ENCODE data around the gene DCUN1D2.
"Not testable (repeated sequence)": the region's sequence is repeated elsewhere in the genome, so short reads cannot be mapped to it uniquely, and the experiment has no call there.

The DCUN1D2 gene

GRCh38 chr13:113474179-113474578 is 16.3 kb downstream of the DCUN1D2 start:
- no peaks in the 10 kb centered on the region for H3K9me3 ChIP-seq (ENCODE audit: control insufficient read depth in 2 of 2, low read length in 2 of 2)
- no peaks in the 10 kb centered on the region for H3K27me3 ChIP-seq (ENCODE audit: control insufficient read depth in 1 of 2, insufficient read depth in 2 of 2, low read length in 2 of 2)
- peaks cover 14 to 38% of the 10 kb centered on the region in 2 donors for H3K36me3 ChIP-seq (ENCODE audit: control insufficient read depth in 2 of 2, insufficient read depth in 2 of 2, low read length in 2 of 2)
- H3K4me3 ChIP-seq (ENCODE audit: low read length in 2 of 2): no peak overlapping the region
- H3K27ac ChIP-seq (ENCODE audit: low read length): no peak overlapping the region
- H3K9ac ChIP-seq (ENCODE audit: low read length in 2 of 2): no peak overlapping the region
- peaks cover 2% of the 10 kb centered on the region for H3K4me1 ChIP-seq (ENCODE audit: control insufficient read depth, insufficient read depth, low read length)

- Histone ChIP-seq H3K27ac (ENCODE audit: low read length) (no peak overlapping the region), H3K36me3 (ENCODE audit: control insufficient read depth in 2 of 2, insufficient read depth in 2 of 2, low read length in 2 of 2) (peaks cover 24 to 34% of the 10 kb centered on the region in 2 donors), H3K4me3 (ENCODE audit: low read length in 2 of 2) (no peak overlapping the region)
Measured at GRCh38 chr13:113472355-113473025, 18.0 kb downstream of the DCUN1D2 start.

GRCh38 chr13:113471844-113472243 is 18.7 kb downstream of the DCUN1D2 start:
- Histone ChIP-seq H3K4me3 (ENCODE audit: low read length in 2 of 2) (no peak overlapping the region), H3K36me3 (ENCODE audit: control insufficient read depth in 2 of 2, insufficient read depth in 2 of 2, low read length in 2 of 2) (peaks cover 21 to 37% of the 10 kb centered on the region in 2 donors), H3K27me3 (ENCODE audit: control insufficient read depth in 1 of 2, insufficient read depth in 2 of 2, low read length in 2 of 2) (no peaks in the 10 kb centered on the region), H3K9ac (ENCODE audit: low read length in 2 of 2) (no peak overlapping the region), H3K9me3 (ENCODE audit: control insufficient read depth in 2 of 2, low read length in 2 of 2) (no peaks in the 10 kb centered on the region), H3K27ac (ENCODE audit: low read length) (no peak overlapping the region), H3K4me1 (ENCODE audit: control insufficient read depth, insufficient read depth, low read length) (peaks cover 2% of the 10 kb centered on the region)

More at GRCh38 chr13:113472355-113473025, 18.0 kb downstream of the DCUN1D2 start:
- Histone ChIP-seq H3K27me3 (ENCODE audit: control insufficient read depth in 1 of 2, insufficient read depth in 2 of 2, low read length in 2 of 2) (no peaks in the 10 kb centered on the region), H3K4me1 (ENCODE audit: control insufficient read depth, insufficient read depth, low read length) (peaks cover 2% of the 10 kb centered on the region), H3K9ac (ENCODE audit: low read length in 2 of 2) (no peak overlapping the region), H3K9me3 (ENCODE audit: control insufficient read depth in 2 of 2, low read length in 2 of 2) (no peaks in the 10 kb centered on the region)

GRCh38 chr13:113470635-113471163 is 19.8 kb downstream of the DCUN1D2 start:
- not testable (repeated sequence) for H3K27ac ChIP-seq (ENCODE audit: low read length)
- H3K36me3 ChIP-seq (ENCODE audit: control insufficient read depth in 2 of 2, insufficient read depth in 2 of 2, low read length in 2 of 2): peaks cover 19 to 28% of the 10 kb centered on the region in 2 donors

GRCh38 chr13:113470073-113470472 is 20.4 kb downstream of the DCUN1D2 start:
- Histone ChIP-seq H3K4me3 (ENCODE audit: low read length in 2 of 2) (no peak overlapping the region), H3K36me3 (ENCODE audit: control insufficient read depth in 2 of 2, insufficient read depth in 2 of 2, low read length in 2 of 2) (peaks cover 13 to 23% of the 10 kb centered on the region in 2 donors), H3K27ac (ENCODE audit: low read length) (no peak overlapping the region), H3K9ac (ENCODE audit: low read length in 2 of 2) (no peak overlapping the region), H3K9me3 (ENCODE audit: control insufficient read depth in 2 of 2, low read length in 2 of 2) (no peaks in the 10 kb centered on the region), H3K27me3 (ENCODE audit: control insufficient read depth in 1 of 2, insufficient read depth in 2 of 2, low read length in 2 of 2) (no peaks in the 10 kb centered on the region), H3K4me1 (ENCODE audit: control insufficient read depth, insufficient read depth, low read length) (peaks cover 2% of the 10 kb centered on the region)

More at GRCh38 chr13:113470635-113471163, 19.8 kb downstream of the DCUN1D2 start:
- H3K4me1 ChIP-seq (ENCODE audit: control insufficient read depth, insufficient read depth, low read length); H3K27me3 ChIP-seq (ENCODE audit: control insufficient read depth in 1 of 2, insufficient read depth in 2 of 2, low read length in 2 of 2); H3K9me3 ChIP-seq (ENCODE audit: control insufficient read depth in 2 of 2, low read length in 2 of 2); H3K9ac ChIP-seq (ENCODE audit: low read length in 2 of 2); H3K4me3 ChIP-seq (ENCODE audit: low read length in 2 of 2): not testable (repeated sequence)

- H3K4me3 ChIP-seq (ENCODE audit: low read length in 2 of 2): no peak overlapping the region
- peaks cover 13 to 21% of the 10 kb centered on the region in 2 donors for H3K36me3 ChIP-seq (ENCODE audit: control insufficient read depth in 2 of 2, insufficient read depth in 2 of 2, low read length in 2 of 2)
- no peak overlapping the region for H3K27ac ChIP-seq (ENCODE audit: low read length)
- peaks cover 2% of the 10 kb centered on the region for H3K4me1 ChIP-seq (ENCODE audit: control insufficient read depth, insufficient read depth, low read length)
- no peak overlapping the region for H3K9ac ChIP-seq (ENCODE audit: low read length in 2 of 2)
- no peaks in the 10 kb centered on the region for H3K27me3 ChIP-seq (ENCODE audit: control insufficient read depth in 1 of 2, insufficient read depth in 2 of 2, low read length in 2 of 2)
- no peaks in the 10 kb centered on the region for H3K9me3 ChIP-seq (ENCODE audit: control insufficient read depth in 2 of 2, low read length in 2 of 2)
Measured at GRCh38 chr13:113469582-113469981, 20.9 kb downstream of the DCUN1D2 start.

- H3K4me3 ChIP-seq (ENCODE audit: low read length in 2 of 2): no peak overlapping the region
- H3K27me3 ChIP-seq (ENCODE audit: control insufficient read depth in 1 of 2, insufficient read depth in 2 of 2, low read length in 2 of 2): no peaks in the 10 kb centered on the region
- no peak overlapping the region for H3K9ac ChIP-seq (ENCODE audit: low read length in 2 of 2)
- H3K4me1 ChIP-seq (ENCODE audit: control insufficient read depth, insufficient read depth, low read length): no peaks in the 10 kb centered on the region
- no peak overlapping the region for H3K27ac ChIP-seq (ENCODE audit: low read length)
- H3K36me3 ChIP-seq (ENCODE audit: control insufficient read depth in 2 of 2, insufficient read depth in 2 of 2, low read length in 2 of 2): peaks cover 13 to 14% of the 10 kb centered on the region in 2 donors
- no peaks in the 10 kb centered on the region for H3K9me3 ChIP-seq (ENCODE audit: control insufficient read depth in 2 of 2, low read length in 2 of 2)
Measured at GRCh38 chr13:113468472-113469201, 21.9 kb downstream of the DCUN1D2 start.

GRCh38 chr13:113468029-113468428 is 22.5 kb downstream of the DCUN1D2 start:
- H3K9me3 ChIP-seq (ENCODE audit: control insufficient read depth in 2 of 2, low read length in 2 of 2): no peaks in the 10 kb centered on the region
- no peak overlapping the region for H3K27ac ChIP-seq (ENCODE audit: low read length)
- no peak overlapping the region for H3K4me3 ChIP-seq (ENCODE audit: low read length in 2 of 2)
- H3K9ac ChIP-seq (ENCODE audit: low read length in 2 of 2): no peak overlapping the region
- H3K4me1 ChIP-seq (ENCODE audit: control insufficient read depth, insufficient read depth, low read length): no peaks in the 10 kb centered on the region
- no peaks in the 10 kb centered on the region for H3K27me3 ChIP-seq (ENCODE audit: control insufficient read depth in 1 of 2, insufficient read depth in 2 of 2, low read length in 2 of 2)
- H3K36me3 ChIP-seq (ENCODE audit: control insufficient read depth in 2 of 2, insufficient read depth in 2 of 2, low read length in 2 of 2): peaks cover 13 to 14% of the 10 kb centered on the region in 2 donors

GRCh38 chr13:113466383-113466782 is 24.1 kb downstream of the DCUN1D2 start:
- H3K27ac ChIP-seq (ENCODE audit: low read length): no peak overlapping the region
- no peak overlapping the region for H3K4me3 ChIP-seq (ENCODE audit: low read length in 2 of 2)
- no peaks in the 10 kb centered on the region for H3K9me3 ChIP-seq (ENCODE audit: control insufficient read depth in 2 of 2, low read length in 2 of 2)
- peaks cover 9 to 10% of the 10 kb centered on the region in 2 donors for H3K36me3 ChIP-seq (ENCODE audit: control insufficient read depth in 2 of 2, insufficient read depth in 2 of 2, low read length in 2 of 2)
- H3K27me3 ChIP-seq (ENCODE audit: control insufficient read depth in 1 of 2, insufficient read depth in 2 of 2, low read length in 2 of 2): no peaks in the 10 kb centered on the region
- no peaks in the 10 kb centered on the region for H3K4me1 ChIP-seq (ENCODE audit: control insufficient read depth, insufficient read depth, low read length)
- H3K9ac ChIP-seq (ENCODE audit: low read length in 2 of 2): no peak overlapping the region

GRCh38 chr13:113465300-113465699 is 25.2 kb downstream of the DCUN1D2 start:
- H3K36me3 ChIP-seq (ENCODE audit: control insufficient read depth in 2 of 2, insufficient read depth in 2 of 2, low read length in 2 of 2): peaks cover 13 to 15% of the 10 kb centered on the region in 2 donors
- no peak overlapping the region for H3K4me3 ChIP-seq (ENCODE audit: low read length in 2 of 2)
- no peaks in the 10 kb centered on the region for H3K4me1 ChIP-seq (ENCODE audit: control insufficient read depth, insufficient read depth, low read length)
- no peaks in the 10 kb centered on the region for H3K27me3 ChIP-seq (ENCODE audit: control insufficient read depth in 1 of 2, insufficient read depth in 2 of 2, low read length in 2 of 2)
- H3K9ac ChIP-seq (ENCODE audit: low read length in 2 of 2): no peak overlapping the region
- no peak overlapping the region for H3K27ac ChIP-seq (ENCODE audit: low read length)
- H3K9me3 ChIP-seq (ENCODE audit: control insufficient read depth in 2 of 2, low read length in 2 of 2): no peaks in the 10 kb centered on the region

All from stomach smooth muscle (tissue), 2 donors.